ENCODE results near the gene TGFB1. TPM values are rescaled to one million over a fixed set of nuclear protein-coding genes. Genes with fewer than 3 reads are reported as not detected.

The TGFB1 gene
- total RNA-seq, 4 donors from 2014 or later: 12.4 to 29.1 (median 21.4) TPM

- TF ChIP-seq CTCF (IDR thresholded peaks at IDR 0.05; ENCODE audit: low read depth): no peak
Observed at GRCh38 chr19:41322451-41322850, 31.3 kb downstream of the TGFB1 start.

GRCh38 chr19:41321600-41322270 lies 32.0 kb downstream of the TGFB1 start:
- TF ChIP-seq CTCF (IDR thresholded peaks at IDR 0.05; ENCODE audit: low read depth): no peak

- TF ChIP-seq CTCF (IDR thresholded peaks at IDR 0.05; ENCODE audit: low read depth): no peak
Observed at GRCh38 chr19:41321204-41321599, 32.5 kb downstream of the TGFB1 start.

- TF ChIP-seq CTCF (IDR thresholded peaks at IDR 0.05; ENCODE audit: low read depth): no peak
Observed at GRCh38 chr19:41320568-41320967, 33.2 kb downstream of the TGFB1 start.

- TF ChIP-seq CTCF (IDR thresholded peaks at IDR 0.05; ENCODE audit: low read depth): no peak
Observed at GRCh38 chr19:41320185-41320518, 33.6 kb downstream of the TGFB1 start.

GRCh38 chr19:41319500-41320184 lies 34.1 kb downstream of the TGFB1 start:
- no peak for TF ChIP-seq CTCF (IDR thresholded peaks at IDR 0.05; ENCODE audit: low read depth)

GRCh38 chr19:41318696-41319499 lies 34.8 kb downstream of the TGFB1 start:
- no peak for TF ChIP-seq CTCF (IDR thresholded peaks at IDR 0.05; ENCODE audit: low read depth)
